Vagina (tissue), 2 donors: ENCODE measurements around the gene SLAMF7.

Source experiments
- POLR2AphosphoS5 ChIP-seq, 2 donors: sonication (generic); formaldehyde crosslinking; IDR thresholded peaks; one replicate each; pipeline ENCODE4 v1.9.0; 2017; ENCODE audit warnings: antibody characterized with exemption in 2 of 2, mild to moderate bottlenecking in 2 of 2, low read depth in 1 of 2; ENCODE audit not compliant: insufficient read depth in 1 of 2
- TF ChIP-seq, protein P1 (sequence below), 3 experiments: fragments of 450-650 bp in 2 of 3; fragments of 200-600 bp in 1 of 3; sonication (generic) in 1 of 3; IDR thresholded peaks; one replicate each; pipeline ENCODE4 v1.5.1; 2017 to 2019; ENCODE audit warnings: antibody characterized with exemption in 3 of 3, mild to moderate bottlenecking in 2 of 3, moderate library complexity in 2 of 3

DNA sequence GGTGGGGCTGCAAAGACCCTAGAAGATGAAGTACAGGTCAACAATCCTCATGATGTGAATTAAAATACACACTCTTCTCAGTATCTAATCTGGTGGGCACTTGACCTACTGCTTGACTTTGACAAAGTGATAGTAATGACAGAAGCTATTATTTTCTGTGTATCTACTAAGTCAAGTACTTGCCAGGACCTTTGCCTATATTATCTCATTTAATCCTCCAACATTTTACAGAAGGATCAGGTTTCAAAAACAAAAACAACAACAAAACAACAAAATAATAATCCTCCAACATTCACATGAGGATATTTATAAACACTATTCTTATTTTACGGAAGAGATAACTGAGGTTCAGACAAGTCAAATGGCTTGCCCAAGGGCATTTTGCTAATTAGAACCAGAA lies 23.0 kb upstream of the SLAMF7 start:
- TF ChIP-seq POLR2AphosphoS5 (IDR thresholded peaks at IDR 0.05; ENCODE audit: insufficient read depth in 1 of 2, low read depth in 1 of 2) = no peak
- TF ChIP-seq, protein P1, sequence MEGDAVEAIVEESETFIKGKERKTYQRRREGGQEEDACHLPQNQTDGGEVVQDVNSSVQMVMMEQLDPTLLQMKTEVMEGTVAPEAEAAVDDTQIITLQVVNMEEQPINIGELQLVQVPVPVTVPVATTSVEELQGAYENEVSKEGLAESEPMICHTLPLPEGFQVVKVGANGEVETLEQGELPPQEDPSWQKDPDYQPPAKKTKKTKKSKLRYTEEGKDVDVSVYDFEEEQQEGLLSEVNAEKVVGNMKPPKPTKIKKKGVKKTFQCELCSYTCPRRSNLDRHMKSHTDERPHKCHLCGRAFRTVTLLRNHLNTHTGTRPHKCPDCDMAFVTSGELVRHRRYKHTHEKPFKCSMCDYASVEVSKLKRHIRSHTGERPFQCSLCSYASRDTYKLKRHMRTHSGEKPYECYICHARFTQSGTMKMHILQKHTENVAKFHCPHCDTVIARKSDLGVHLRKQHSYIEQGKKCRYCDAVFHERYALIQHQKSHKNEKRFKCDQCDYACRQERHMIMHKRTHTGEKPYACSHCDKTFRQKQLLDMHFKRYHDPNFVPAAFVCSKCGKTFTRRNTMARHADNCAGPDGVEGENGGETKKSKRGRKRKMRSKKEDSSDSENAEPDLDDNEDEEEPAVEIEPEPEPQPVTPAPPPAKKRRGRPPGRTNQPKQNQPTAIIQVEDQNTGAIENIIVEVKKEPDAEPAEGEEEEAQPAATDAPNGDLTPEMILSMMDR (IDR thresholded peaks at IDR 0.05) = no peak
